AG09319 (cell line): ENCODE data around the gene TDRKH.

Experiments
- DNase-seq: peaks from one replicate; pipeline ENCODE4 v3.0.0-alpha.2; 2010; ENCODE audit warnings: low read depth; ENCODE audit errors: extremely low read depth
- CTCF ChIP-seq: IDR thresholded peaks from 2 replicates; pipeline ENCODE4 v1.5.1; 2011; ENCODE audit warnings: low read depth, mild to moderate bottlenecking, inconsistent platforms, low read length, moderate library complexity

Gene TDRKH

GRCh38 chr1:151729157-151729965 lies 60.9 kb downstream of the TDRKH start:
- no peak for DNase-seq
- no peak for TF ChIP-seq CTCF

GRCh38 chr1:151728151-151729054 lies 61.9 kb downstream of the TDRKH start:
- DNase-seq, result no peak
- no peak for TF ChIP-seq CTCF

- no peak for DNase-seq
- TF ChIP-seq CTCF, result no peak
Observed at GRCh38 chr1:151723726-151724370, 66.5 kb downstream of the TDRKH start.
